ENCODE data around the gene SURF6. TPM values are rescaled to one million over a fixed set of nuclear protein-coding genes. Genes with fewer than 3 reads are reported as not detected.
"Not testable (repeated sequence)": the region's sequence is repeated elsewhere in the genome, so short reads cannot be mapped to it uniquely, and the experiment has no call there.

The SURF6 gene
- total RNA-seq, 4 donors from 2014 or later = 2.9 to 19.3 (median 17.2) TPM

DNA sequence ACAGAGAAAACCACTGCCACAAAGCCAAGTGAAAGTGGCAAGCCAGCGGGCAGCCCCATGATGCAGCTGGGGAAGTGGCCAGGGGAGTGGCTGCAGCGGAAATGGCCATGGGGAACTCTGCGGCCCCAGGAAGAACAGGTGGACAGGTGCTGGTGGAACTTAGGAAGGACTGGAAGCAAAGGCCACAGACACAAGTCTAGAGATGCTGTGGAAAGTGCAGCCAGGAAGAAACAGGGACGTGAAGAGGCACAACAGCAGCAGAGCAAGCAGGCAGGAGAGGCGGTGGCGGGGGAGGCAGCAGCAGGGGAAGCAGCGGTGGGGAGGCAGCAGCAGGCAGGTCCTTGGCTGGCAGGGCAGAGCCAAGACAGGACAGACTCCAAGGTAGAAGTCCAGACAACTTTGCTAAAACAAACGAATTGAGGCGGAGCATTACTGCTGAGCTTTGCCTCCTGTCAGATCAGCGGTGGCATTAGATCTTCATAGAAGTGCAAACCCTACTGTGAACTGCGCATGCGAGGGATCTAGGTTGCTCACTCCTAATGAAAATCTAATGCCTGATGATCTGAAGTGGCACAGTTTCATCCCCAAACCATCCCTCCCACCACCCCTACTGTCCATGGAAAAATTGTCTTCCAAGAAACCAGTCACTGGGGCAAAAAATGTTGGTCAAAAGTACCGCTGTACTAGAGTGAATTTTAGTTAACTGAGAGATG is 11.8 kb downstream of the SURF6 start:
- TF ChIP-seq, protein P1, sequence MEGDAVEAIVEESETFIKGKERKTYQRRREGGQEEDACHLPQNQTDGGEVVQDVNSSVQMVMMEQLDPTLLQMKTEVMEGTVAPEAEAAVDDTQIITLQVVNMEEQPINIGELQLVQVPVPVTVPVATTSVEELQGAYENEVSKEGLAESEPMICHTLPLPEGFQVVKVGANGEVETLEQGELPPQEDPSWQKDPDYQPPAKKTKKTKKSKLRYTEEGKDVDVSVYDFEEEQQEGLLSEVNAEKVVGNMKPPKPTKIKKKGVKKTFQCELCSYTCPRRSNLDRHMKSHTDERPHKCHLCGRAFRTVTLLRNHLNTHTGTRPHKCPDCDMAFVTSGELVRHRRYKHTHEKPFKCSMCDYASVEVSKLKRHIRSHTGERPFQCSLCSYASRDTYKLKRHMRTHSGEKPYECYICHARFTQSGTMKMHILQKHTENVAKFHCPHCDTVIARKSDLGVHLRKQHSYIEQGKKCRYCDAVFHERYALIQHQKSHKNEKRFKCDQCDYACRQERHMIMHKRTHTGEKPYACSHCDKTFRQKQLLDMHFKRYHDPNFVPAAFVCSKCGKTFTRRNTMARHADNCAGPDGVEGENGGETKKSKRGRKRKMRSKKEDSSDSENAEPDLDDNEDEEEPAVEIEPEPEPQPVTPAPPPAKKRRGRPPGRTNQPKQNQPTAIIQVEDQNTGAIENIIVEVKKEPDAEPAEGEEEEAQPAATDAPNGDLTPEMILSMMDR (IDR thresholded peaks at IDR 0.05) = no peak
- no peak for TF ChIP-seq POLR2A (IDR thresholded peaks at IDR 0.05)
- no peaks in the 10 kb centered on the region for H3K27me3 ChIP-seq
- H3K4me3 ChIP-seq = no peak overlapping the region
- intact Hi-C loops (cut with DNase I; ENCODE audit: low total_unique reads) = no loop called here
- H3K27ac ChIP-seq = no peak overlapping the region
- no peaks in the 10 kb centered on the region for H3K36me3 ChIP-seq
- no peaks in the 10 kb centered on the region for H3K4me1 ChIP-seq
- no peaks in the 10 kb centered on the region for H3K9me3 ChIP-seq
- DNase-seq = no peak

DNA sequence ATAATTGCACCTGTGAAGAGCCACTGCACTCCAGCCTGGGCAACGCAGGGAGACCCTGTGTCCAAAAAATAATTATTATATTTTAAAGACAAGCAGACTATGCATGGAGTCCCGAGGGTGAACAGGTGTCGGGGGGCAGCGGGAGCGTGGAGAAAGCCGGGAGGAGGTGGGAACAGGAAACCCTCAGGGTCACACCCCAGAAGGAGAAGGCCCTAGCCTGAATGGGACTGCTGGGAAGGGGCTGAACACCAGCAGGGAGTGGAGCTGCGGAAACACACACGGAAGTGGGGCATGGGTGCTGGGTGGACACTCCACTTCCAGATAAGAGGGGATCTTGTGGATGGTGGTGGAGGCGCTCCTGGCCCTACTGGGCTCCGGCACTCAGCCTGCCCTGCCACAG is 12.8 kb downstream of the SURF6 start:
- no peaks in the 10 kb centered on the region for H3K9me3 ChIP-seq
- H3K4me1 ChIP-seq = no peaks in the 10 kb centered on the region
- H3K4me3 ChIP-seq = no peak overlapping the region
- no peak for DNase-seq
- TF ChIP-seq, protein P1 (IDR thresholded peaks at IDR 0.05) = no peak
- TF ChIP-seq POLR2A (IDR thresholded peaks at IDR 0.05) = no peak
- no peak overlapping the region for H3K27ac ChIP-seq
- intact Hi-C loops (cut with DNase I; ENCODE audit: low total_unique reads) = no loop called here
- H3K36me3 ChIP-seq = no peaks in the 10 kb centered on the region
- H3K27me3 ChIP-seq = no peaks in the 10 kb centered on the region

DNA sequence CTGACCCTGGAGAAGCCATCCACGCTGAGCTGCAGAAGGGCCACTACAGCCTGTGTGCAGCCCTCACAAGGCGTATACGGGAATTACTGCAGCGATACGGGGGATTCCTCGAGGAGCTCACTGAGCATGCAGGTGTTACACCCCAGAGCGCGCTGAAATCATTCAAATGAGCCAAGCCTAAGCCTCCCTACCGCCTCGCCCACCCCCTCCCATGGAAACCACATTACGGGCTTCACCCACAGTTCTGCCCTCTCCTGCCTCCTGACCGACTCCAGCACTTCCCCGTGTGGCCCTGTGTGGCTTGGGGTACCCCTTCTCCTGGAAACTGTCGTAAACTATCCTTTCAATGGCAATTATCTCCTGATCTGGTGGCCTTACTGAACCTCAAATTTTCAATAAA is 13.3 kb downstream of the SURF6 start:
- intact Hi-C loops (cut with DNase I; ENCODE audit: low total_unique reads) = no loop called here

DNA sequence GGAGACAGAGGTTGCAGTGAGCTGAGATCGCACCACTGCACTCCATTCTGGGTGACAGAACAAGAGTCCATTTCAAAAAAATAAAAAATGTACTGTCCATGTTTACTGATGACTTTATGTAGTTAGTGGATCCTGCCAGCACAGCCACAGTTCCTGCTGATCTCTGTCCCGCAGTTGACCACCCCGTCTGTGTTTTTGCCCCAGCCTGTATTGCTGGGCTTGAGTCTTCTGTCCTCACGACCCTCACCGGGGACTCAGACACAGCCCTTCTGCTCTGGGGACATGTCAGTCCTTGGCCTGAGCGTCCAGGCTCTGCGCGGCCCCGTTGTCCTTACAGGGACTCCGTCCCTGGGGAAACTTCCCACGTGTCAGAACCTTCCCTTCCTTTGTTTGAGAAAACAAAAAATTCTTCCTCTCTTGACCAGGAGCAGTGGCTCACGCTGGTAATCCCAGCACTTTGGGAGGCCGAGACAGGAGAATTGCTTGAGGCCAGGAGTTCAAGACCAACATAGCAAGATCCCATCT is 14.5 kb downstream of the SURF6 start:
- H3K27ac ChIP-seq = no peak overlapping the region
- no peaks in the 10 kb centered on the region for H3K36me3 ChIP-seq
- H3K4me3 ChIP-seq = no peak overlapping the region
- H3K27me3 ChIP-seq = no peaks in the 10 kb centered on the region
- TF ChIP-seq POLR2A (IDR thresholded peaks at IDR 0.05) = no peak
- TF ChIP-seq, protein P1 (IDR thresholded peaks at IDR 0.05) = no peak
- no peaks in the 10 kb centered on the region for H3K9me3 ChIP-seq
- intact Hi-C loops (cut with DNase I; ENCODE audit: low total_unique reads) = no loop called here
- H3K4me1 ChIP-seq = no peaks in the 10 kb centered on the region
- DNase-seq = no peak

More for the DNA sequence above, 13.3 kb downstream of the SURF6 start:
- H3K27me3 ChIP-seq = no peaks in the 10 kb centered on the region
- H3K9me3 ChIP-seq = no peaks in the 10 kb centered on the region
- H3K4me3 ChIP-seq = no peak overlapping the region
- H3K27ac ChIP-seq = no peak overlapping the region
- TF ChIP-seq POLR2A (IDR thresholded peaks at IDR 0.05) = no peak
- TF ChIP-seq, protein P1 (IDR thresholded peaks at IDR 0.05) = no peak
- no peaks in the 10 kb centered on the region for H3K36me3 ChIP-seq
- H3K4me1 ChIP-seq = no peaks in the 10 kb centered on the region
- DNase-seq = no peak

DNA sequence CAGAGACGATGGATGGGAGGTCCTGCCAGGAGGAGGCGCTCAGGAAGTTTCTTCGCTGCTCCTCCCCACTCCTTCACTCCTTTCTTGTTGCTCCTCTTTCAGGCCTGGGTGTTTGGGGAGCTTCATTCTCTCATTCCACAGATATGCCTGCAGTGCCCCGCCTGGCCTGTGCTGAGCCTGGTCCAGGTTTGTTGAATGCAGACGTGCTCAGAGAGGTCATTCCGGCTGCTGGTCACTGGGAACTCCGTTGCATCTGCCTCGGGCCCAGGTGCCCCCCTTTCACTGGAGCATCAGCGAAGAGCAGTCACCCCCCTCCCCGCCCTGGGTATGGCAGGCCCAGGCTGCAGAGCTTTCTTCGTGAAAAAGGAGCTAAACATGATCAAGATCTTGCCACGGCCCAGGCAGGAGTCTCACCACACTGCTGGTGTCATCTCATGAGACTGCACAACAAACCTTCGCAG is 15.5 kb downstream of the SURF6 start:
- intact Hi-C loops (cut with DNase I; ENCODE audit: low total_unique reads) = no loop called here
- Histone ChIP-seq H3K36me3 (no peaks in the 10 kb centered on the region), H3K9me3 (no peaks in the 10 kb centered on the region), H3K27ac (no peak overlapping the region), H3K4me3 (no peak overlapping the region), H3K4me1 (no peaks in the 10 kb centered on the region), H3K27me3 (no peaks in the 10 kb centered on the region)
- TF ChIP-seq, protein P1 (IDR thresholded peaks at IDR 0.05) = no peak
- no peak for TF ChIP-seq POLR2A (IDR thresholded peaks at IDR 0.05)
- DNase-seq = no peak

DNA sequence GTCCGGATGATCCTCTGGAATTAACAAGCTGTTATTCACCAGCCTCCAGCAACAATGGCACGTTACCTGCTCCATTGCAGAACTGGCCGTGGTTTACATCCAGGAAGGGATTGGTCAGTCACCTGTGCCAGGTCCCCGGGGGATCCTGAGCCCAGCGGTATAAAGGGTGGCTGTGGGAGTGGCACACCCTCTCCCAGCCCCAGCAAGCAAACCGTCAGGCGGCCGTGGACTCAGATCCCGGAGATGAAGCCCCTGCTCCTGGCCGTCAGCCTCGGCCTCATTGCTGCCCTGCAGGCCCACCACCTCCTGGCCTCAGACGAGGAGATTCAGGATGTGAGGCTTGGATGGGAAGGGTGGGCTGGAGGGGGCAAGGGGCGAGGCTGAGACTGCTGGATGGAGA is 18.4 kb downstream of the SURF6 start:
- H3K36me3 ChIP-seq; H3K27ac ChIP-seq; H3K27me3 ChIP-seq; H3K9me3 ChIP-seq; H3K4me1 ChIP-seq; H3K4me3 ChIP-seq; intact Hi-C loops (cut with DNase I; ENCODE audit: low total_unique reads); DNase-seq: not testable (repeated sequence)
